ENCODE results near the gene RGL4.
"Not testable (repeated sequence)": the region's sequence is repeated elsewhere in the genome, so short reads cannot be mapped to it uniquely, and the experiment has no call there.

The RGL4 gene

DNA sequence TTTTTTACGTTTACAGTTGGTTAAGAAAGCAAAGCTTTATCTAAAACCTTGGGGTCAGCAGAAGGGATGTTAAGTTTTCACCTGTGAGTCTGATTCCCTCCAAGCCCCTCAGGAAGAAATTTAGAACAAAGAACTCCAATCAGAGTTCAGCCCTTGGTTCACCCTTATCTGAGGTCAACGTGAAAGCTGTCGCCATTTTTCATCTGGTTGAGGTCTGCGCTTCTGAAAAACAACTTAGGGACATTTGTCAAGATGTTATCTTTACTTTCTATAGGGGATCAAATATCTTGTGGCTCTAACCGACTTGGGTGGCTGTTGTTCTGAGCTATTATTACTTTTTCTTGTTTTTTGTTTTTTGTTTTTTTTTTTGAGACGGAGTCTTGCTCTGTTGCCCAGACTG lies 30.0 kb downstream of the RGL4 start:
- Histone ChIP-seq H3K36me3 (no peaks in the 10 kb centered on the region), H3K4me3 (ENCODE audit: low read depth in 1 of 2, low read length in 1 of 2) (no peak overlapping the region), H3K27me3 (no peaks in the 10 kb centered on the region), H3K27ac (no peak overlapping the region), H3K4me1 (ENCODE audit: control insufficient read depth in 1 of 2, insufficient read depth in 1 of 2, low read depth in 1 of 2, low read length in 1 of 2) (peaks cover 12% of the 10 kb centered on the region in 2 experiments), H3K9me3 (no peaks in the 10 kb centered on the region)
- TF ChIP-seq, protein P1, sequence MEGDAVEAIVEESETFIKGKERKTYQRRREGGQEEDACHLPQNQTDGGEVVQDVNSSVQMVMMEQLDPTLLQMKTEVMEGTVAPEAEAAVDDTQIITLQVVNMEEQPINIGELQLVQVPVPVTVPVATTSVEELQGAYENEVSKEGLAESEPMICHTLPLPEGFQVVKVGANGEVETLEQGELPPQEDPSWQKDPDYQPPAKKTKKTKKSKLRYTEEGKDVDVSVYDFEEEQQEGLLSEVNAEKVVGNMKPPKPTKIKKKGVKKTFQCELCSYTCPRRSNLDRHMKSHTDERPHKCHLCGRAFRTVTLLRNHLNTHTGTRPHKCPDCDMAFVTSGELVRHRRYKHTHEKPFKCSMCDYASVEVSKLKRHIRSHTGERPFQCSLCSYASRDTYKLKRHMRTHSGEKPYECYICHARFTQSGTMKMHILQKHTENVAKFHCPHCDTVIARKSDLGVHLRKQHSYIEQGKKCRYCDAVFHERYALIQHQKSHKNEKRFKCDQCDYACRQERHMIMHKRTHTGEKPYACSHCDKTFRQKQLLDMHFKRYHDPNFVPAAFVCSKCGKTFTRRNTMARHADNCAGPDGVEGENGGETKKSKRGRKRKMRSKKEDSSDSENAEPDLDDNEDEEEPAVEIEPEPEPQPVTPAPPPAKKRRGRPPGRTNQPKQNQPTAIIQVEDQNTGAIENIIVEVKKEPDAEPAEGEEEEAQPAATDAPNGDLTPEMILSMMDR (IDR thresholded peaks at IDR 0.05), result no peak

DNA sequence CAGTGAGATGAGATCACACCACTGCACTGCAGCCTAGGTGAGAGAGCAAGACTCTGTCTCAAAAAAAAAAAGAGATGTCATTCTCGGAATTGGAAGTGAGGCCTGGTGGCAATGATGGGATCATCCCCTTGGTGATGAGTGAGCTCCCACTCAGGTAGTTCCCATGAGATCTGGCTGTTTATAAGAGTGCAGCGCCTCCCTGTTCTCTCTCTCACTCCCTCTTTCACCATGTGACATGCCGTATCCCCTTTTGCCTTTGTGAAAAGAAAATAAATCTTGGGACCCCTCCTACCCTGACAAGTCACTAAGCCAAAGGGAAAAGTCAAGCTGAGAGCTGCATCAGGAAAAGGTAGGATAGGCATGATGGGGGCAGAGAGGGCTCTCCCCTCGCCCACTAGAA lies 31.3 kb downstream of the RGL4 start:
- peaks cover 4 to 5% of the 10 kb centered on the region in 2 experiments for H3K4me1 ChIP-seq (ENCODE audit: control insufficient read depth in 1 of 2, insufficient read depth in 1 of 2, low read depth in 1 of 2, low read length in 1 of 2)
- H3K4me3 ChIP-seq (ENCODE audit: low read depth in 1 of 2, low read length in 1 of 2), result no peak overlapping the region
- no peak overlapping the region for H3K27ac ChIP-seq
- H3K27me3 ChIP-seq, result no peaks in the 10 kb centered on the region
- TF ChIP-seq, protein P1 (IDR thresholded peaks at IDR 0.05), result no peak
- no peaks in the 10 kb centered on the region for H3K36me3 ChIP-seq
- H3K9me3 ChIP-seq, result no peaks in the 10 kb centered on the region

DNA sequence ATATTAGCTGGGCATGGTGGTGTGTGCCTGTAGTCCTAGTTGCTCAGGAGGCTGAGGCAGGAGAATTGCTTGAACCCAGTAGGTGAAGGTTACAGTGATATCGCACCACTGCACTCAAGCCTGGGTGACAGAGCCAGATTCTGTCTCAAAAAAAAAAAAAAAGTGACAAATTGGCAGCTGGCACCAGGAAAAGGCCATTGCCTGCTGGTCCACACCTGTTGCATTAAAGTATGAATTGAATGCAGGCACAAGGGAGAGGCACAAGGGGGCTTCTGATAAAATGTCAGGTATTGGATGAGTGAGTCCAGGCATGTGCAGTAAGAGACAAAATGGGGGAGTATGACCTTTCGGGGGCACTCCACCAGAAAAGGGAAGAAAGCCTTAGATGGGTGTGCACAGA lies 31.9 kb downstream of the RGL4 start:
- Histone ChIP-seq H3K27me3 (no peaks in the 10 kb centered on the region), H3K36me3 (no peaks in the 10 kb centered on the region), H3K4me1 (ENCODE audit: control insufficient read depth in 1 of 2, insufficient read depth in 1 of 2, low read depth in 1 of 2, low read length in 1 of 2) (no peaks in the 10 kb centered on the region), H3K4me3 (ENCODE audit: low read depth in 1 of 2, low read length in 1 of 2) (no peak overlapping the region), H3K27ac (no peak overlapping the region), H3K9me3 (no peaks in the 10 kb centered on the region)
- TF ChIP-seq, protein P1 (IDR thresholded peaks at IDR 0.05), result no peak

DNA sequence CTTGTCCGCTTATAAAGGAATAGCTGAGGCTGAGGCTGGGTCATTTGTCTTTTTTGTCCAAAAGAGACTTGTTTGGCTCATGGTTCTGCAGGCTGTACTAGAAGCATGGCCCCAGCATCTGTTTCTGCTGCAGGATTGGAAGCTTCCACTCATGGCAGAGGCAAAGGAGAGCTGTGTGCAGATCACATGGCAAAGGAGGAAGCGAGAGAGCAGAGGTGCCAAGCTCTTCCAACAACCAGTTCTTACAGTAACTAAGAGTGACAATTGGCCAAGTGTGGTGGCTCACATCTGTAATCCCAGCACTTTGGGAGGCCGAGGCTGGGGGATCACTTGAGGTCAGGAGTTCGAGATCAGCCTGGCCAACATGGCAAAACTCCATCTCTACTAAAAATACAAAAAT lies 37.3 kb downstream of the RGL4 start:
- H3K27me3 ChIP-seq; H3K9me3 ChIP-seq; H3K4me3 ChIP-seq (ENCODE audit: low read depth in 1 of 2, low read length in 1 of 2); H3K27ac ChIP-seq; H3K36me3 ChIP-seq; H3K4me1 ChIP-seq (ENCODE audit: control insufficient read depth in 1 of 2, insufficient read depth in 1 of 2, low read depth in 1 of 2, low read length in 1 of 2): not testable (repeated sequence)

DNA sequence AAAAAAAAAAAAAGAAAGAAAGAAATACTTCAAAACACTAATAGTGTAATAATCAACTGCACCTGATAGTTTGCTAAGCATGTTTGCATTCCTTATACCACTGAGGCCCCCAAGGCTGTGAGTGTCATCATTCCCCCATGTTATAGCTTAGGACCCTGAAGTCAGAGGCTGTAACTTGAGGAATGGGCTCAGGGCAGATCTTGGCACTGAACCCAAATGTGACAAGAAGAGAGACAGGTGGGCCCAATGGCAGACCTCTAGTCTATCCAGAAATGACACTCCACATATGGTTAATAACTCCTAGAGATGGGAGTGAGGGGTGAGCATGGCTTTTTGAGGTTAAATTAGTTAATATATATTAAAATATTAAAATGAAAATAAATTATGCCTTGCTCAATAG lies 46.9 kb downstream of the RGL4 start:
- TF ChIP-seq, protein P1 (IDR thresholded peaks at IDR 0.05), result no peak
- no peak overlapping the region for H3K27ac ChIP-seq
- no peaks in the 10 kb centered on the region for H3K9me3 ChIP-seq
- no peaks in the 10 kb centered on the region for H3K4me1 ChIP-seq (ENCODE audit: control insufficient read depth in 1 of 2, insufficient read depth in 1 of 2, low read depth in 1 of 2, low read length in 1 of 2)
- H3K27me3 ChIP-seq, result no peaks in the 10 kb centered on the region
- peaks cover 3% of the 10 kb centered on the region for H3K36me3 ChIP-seq
- no peak overlapping the region for H3K4me3 ChIP-seq (ENCODE audit: low read depth in 1 of 2, low read length in 1 of 2)

DNA sequence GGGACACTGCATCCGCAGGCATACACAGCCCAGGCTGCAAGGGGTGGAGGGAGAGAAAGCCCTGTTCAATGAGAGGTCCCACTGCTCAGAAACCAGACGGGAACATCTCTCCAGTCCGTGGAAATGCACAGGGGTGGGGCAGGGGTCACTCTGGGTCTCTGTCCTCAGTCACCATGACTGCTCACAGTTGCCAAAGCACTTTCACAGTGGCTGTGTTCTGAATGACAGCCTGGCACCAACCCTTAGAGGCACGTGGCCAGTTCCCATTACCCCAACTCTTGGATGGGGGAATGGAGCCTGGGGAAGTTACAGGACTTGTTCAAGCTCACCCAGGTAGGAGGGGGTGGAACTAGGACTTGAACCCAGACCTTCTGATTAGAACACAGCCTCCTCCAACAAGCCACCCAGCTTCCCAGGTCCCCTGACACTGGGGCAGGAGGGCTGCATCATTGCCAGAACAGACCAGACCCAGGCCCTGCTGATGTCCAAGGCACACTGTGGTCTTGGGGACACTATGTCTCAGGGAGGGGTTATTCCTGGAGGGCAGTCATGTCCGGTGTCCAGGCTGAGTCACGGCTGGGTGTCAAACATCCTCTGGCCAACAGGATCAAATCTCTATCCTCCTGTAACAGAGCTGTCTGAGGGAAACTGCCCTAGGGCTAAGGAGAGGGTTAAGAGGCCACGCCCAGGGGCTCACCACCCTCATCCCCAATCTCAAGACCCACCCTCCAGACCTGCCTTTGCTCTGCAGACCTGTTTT lies 51.9 kb downstream of the RGL4 start:
- Histone ChIP-seq H3K4me1 (ENCODE audit: control insufficient read depth in 1 of 2, insufficient read depth in 1 of 2, low read depth in 1 of 2, low read length in 1 of 2) (no peaks in the 10 kb centered on the region), H3K27ac (no peak overlapping the region), H3K4me3 (ENCODE audit: low read depth in 1 of 2, low read length in 1 of 2) (no peak overlapping the region), H3K27me3 (no peaks in the 10 kb centered on the region), H3K36me3 (peaks cover 24% of the 10 kb centered on the region), H3K9me3 (no peaks in the 10 kb centered on the region)
- TF ChIP-seq, protein P1 (IDR thresholded peaks at IDR 0.05), result no peak

Data from neutrophil (primary cell).